Measurements from ENCODE around the gene PQBP1.

The PQBP1 gene

GRCh38 chrX:48902776-48903175 is 5.0 kb downstream of the PQBP1 start:
- no peak for DNase-seq

DNA sequence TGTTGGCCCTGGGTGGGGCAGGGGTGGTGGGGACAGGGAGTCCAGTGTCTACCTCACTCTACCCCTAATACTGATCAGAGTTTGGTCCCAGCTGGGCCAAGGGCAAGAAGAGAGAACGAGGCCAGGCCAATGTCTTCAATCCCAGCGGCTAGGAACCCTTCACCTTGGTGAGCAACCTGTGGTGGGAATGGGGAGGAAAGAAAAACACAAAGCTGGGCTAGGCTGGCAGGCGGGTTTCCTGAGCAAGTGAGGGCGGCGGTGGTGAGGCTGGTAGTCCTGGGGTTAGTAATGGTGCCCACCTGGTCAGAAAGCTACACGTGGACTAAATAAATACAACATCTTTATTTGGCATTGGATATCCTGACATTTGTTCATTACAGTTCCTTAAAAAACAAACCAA is 5.6 kb downstream of the PQBP1 start:
- no peak for DNase-seq

GRCh38 chrX:48904180-48904579 is 6.5 kb downstream of the PQBP1 start:
- no peak for DNase-seq

DNA sequence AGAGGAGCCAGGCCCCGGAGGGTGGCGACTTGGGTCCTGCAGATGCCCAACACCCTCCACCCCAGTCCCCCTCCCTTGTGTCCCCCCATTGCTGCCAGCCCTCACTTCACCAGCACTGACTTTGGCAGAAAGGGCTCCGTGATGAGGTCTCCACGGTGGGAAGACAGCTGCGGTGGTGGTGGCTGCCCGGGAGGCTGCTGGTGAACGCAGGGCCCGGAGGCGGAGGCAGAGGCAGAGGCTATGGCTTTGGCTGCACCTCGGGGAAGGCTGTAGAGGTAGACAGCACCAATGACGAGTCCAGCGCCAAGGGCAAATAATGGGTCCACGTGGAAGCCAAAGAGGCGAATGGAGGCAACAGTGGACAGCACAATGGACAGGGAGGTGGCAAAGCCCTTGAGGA is 6.9 kb downstream of the PQBP1 start:
- no peak for DNase-seq

GRCh38 chrX:48905090-48905790 is 7.5 kb downstream of the PQBP1 start:
- DNase-seq: no peak

- DNase-seq: no peak
Measured at GRCh38 chrX:48908600-48908999, 10.9 kb downstream of the PQBP1 start.

DNA sequence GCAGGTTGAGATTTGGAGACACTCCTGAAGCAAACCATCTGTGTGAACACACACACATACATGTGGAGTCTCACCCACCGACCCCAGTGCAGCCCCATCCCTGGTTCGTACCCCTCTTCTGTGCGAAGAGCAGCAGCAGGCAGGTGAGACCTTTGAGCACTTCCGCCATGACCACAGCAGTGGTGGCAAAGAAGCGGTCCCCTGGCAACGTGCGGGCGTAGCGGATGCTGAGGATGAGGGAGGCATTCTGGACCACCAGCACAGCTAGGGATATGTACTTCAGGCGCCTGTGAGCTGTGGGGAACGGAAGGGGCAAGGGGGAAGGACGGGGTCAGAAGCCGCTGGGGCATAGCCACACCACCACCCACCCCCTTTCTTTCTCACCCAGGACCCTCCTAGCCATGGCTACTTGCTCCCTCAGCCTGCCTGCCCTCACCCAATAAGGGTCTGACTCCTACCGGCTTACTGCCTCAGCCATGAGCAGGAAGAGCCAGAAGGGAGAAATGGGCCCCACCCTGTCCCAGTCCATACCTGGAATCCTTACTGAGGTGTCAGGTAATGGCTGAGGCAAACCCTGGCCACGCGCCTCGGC is 12.1 kb downstream of the PQBP1 start:
- DNase-seq: no peak

DNA sequence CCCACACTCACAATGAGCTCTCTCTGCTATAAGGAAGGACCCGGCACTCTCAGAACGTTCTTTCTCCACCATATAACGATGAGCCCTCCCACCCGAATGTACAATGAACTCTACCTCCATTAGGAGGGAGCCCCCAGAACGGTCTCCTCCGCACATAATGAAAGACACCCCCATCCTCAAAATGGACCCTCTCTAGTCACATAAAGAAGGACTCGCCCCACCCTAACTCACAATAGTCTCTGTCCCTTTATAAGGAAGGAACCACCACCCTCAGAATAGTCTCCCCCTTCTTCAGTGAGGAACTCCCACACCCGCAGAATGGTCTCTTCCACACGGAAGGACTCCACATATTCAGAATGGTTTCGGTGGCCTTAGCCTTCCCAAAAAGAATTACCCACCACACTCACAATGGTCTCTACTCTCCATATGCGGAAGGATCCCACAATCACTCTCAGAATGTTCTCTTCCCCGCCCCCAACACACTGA is 13.2 kb downstream of the PQBP1 start:
- DNase-seq: no peak

DNA sequence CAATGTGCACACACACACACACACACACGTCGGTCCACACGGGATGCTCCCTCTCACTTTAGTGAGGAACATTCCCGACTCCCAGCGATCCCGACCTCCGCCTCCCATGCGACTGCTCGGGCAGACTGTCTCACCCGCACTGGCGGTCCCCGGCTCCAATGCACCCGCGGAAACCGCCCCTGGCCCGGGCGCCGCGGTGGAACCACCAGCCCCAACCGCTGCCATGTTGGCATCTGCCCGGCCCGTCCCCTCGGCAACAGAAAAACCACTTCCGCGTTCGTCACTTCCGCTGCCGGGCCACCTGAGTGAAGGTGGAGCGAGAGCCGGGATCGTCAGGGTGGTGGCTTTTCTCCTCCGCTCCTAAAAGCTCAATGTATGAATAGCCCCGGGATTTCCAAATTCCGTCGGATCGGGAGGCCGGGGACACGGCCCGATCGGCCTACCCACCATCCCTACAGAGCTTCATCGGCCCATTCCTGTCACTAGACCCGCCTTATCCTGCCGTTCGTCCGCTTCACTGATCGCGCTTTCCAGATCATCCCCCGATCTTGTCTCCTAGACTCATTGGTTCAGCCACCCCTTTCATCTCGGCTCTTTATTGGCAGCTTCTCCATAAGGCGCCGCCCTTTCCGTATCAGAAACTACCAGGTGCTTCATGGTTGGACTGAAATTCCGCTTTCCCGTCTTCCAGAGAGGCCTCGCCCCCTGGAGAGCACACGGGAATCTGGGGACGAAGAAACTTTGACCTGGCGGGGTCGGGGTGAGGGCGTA is 13.9 kb downstream of the PQBP1 start, which contains the start of gene SLC35A2:
Gene SLC35A2, minus strand, starts transcription at position 235 of the 771 bp plus-strand sequence. Its CDS starts 10 bp downstream, at position 225.
- DNase-seq: peak; percentile 73

DNA sequence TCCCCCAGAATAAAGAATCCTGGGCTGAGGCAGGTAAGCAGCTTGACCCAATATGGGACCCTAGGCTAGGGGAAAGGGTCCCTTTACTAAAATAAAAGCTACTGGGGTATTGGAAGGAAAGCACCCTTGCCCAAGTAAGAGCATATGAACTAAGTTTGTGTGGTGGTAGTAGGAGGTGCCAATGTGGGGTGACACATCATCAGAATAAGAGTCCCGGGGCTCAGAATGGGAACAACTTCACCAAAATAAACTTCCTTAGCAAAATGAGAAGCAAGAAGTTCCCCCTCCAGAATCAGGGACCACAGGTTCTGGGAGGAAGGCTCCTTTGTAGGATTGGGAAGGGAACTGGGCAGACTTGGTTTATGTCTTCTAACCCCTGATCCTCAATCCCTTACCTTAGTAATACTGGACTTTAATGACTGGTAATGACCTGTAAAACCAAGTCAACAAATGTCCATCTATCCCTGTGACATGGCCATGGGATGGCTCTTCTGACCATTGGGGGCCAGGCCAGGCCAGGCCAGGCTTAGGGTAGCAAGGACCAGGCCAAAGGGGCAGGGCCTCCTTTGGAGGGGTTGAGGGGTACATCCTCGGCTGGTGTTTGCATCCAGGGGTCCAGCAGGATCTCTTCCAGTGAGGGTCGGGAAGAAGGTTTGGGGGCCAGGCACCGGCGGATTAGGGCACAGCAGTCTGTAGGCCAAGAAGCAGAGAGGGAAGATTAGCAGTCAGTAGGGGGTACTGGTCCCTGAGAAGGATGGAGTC is 16.1 kb downstream of the PQBP1 start:
- no peak for DNase-seq

- DNase-seq: no peak
Measured at GRCh38 chrX:48914593-48915493, 17.1 kb downstream of the PQBP1 start.

DNA sequence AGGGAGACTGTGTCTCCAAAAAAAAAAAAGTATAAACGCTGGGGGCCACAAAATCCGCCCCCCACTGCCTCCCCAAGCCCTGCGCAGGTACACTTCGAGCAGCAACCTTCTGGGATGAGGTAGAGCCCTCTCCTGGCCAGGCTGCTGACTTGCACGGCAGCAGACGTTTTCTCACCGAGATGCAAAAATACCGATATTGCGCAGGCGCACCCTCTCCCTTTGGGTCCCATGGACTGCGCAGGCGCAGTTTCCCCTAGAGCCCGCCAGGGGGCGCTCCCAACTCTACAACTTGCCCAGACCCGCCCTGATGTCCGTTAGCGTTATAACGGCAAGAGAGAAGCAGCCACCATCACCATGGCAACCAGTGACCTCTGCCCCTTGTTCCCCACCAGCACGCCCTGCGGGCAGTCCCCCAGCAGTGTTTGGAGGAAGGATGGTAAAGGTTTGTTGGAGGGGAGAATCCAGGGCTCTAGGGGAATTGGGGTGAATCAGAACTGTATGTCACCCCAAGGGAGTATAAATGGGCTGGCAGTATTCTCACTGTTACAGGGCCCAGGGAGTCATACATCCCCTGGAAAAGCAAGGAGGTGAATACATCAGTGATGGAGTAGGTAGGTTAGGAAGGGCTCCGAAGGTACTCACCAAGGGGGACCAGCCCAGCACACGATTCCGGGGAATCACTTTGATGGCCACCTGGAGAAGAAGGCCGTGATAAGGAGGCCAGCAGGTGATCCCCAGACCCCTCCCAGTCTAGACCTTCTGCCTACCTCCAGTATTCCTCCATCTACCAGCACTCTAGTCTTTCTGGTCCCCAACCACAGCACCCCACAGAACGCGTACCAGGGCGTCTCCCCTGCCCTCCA is 19.6 kb downstream of the PQBP1 start:
- DNase-seq: peak; percentile 79

DNA sequence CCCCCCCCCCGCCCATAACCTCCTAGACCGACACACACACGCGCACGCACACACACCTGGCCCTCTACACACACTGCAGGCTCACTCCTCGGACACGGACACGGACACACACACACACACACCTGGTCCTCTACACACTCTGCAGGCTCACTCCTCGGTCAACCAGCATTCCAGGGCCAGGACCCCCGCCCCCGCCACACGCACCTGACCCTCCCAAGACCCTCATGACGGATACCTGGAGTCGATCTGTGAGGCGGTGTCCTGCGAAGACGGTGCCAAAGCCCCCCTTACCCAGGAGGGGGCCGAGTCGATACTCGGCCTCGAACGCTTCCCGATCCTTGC is 20.5 kb downstream of the PQBP1 start:
- no peak for DNase-seq

DNA sequence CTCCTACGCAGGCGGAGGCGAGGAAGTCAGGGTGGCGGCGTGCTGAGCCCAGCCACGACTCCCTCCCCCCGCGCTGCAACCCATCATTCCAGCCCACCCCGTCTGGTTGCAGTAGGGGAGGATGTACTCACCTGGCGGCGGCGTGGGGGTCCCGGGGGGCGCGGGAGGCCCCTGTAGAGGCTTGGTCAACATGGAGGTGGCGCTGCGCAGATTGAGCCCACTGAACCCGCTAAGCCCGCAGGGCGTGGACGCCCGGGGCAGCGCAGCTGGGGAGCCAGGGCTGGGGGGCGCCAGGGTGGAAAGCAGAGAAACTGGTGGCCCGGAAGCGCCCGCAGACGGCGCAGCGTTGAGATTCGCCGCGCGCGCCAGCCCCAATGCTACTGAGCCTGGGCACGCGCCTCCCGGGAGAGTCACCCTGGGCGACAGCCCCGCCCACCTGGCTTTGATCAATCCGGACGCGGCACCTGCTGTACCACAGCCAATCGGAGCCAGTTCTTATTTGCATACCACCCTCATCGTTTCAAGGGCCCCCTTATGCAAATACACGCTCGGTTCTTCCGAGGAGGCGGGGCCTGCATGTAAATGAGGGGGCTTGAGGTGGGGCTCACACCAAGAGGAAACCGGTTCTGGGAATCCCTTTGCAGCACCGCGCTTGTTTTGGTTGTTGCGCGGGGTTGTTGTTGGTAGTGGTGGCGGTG is 21.1 kb downstream of the PQBP1 start, which contains the start of gene PIM2:
Gene PIM2, minus strand, starts transcription at position 382 of the 698 bp plus-strand sequence. Its CDS starts 190 bp downstream, at position 192.
- peak; percentile 86 for DNase-seq

DNA sequence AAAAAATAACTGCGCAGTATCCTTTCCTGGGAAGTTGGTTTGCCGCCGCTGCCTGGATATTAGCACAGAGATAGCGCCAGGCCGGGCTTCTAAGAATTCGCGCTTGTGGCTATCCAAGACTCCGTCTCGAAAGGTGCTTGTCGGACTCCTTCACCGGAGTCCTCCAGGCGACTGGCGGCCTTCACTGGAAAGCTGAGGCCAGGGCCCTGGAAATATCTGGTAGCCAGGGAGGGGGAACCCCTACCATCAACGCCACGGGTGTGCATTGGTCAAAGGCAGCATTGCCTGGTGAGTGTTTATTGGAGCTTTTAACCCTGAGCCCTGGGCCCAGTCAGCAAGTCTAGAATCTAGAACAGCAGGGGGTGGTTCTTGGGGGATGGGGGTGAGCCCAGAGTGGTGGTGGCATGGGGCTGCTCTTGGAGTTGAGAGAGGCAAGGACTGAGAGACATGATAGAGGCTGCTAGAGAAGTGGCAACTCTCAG is 21.7 kb downstream of the PQBP1 start:
- DNase-seq: peak; percentile 50

- no peak for DNase-seq
Measured at GRCh38 chrX:48919947-48920717, 22.4 kb downstream of the PQBP1 start.

GRCh38 chrX:48920718-48921104 is 23.0 kb downstream of the PQBP1 start:
- no peak for DNase-seq

DNA sequence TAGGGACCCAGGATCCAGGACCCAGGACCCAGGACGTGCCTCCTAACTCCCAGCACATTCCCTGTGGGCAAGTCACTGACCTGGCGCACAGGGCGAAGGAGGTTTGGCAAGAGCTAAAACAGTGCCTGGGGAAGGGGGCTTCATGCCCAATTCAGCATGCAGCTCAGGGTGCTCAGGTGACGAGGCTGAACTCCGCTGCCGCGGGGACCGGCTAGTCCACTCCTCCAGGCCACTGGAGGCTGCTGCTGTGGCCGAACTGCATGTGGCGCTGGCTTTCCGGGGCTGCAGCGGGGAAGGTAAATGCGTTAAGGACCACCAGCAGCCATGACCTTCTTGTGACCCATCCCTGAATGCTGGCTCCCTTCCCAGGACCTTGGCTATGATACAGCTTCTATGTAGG is 26.0 kb downstream of the PQBP1 start:
- no peak for DNase-seq

- peak; percentile 9 for DNase-seq
Measured at GRCh38 chrX:48924270-48924669, 26.5 kb downstream of the PQBP1 start.
